GDM1 (cell line): ENCODE data around the gene POLR1B.
A peak's percentile ranks its signal among the peaks of the same experiment; 100 is the strongest.
"Not testable (repeated sequence)": the region's sequence is repeated elsewhere in the genome, so short reads cannot be mapped to it uniquely, and the experiment has no call there.

ENCODE experiments used
- DNase-seq: peaks from one replicate; lab custom pipeline; 2025; lab: John Stamatoyannopoulos, UW

The POLR1B gene

GRCh38 chr2:112540906-112541305, 1.4 kb upstream of the POLR1B start:
- no peak for DNase-seq

GRCh38 chr2:112541315-112542122, 746 bp upstream of the POLR1B start:
- DNase-seq: peak; percentile 76

- DNase-seq: no peak
Observed at GRCh38 chr2:112542984-112543661, 858 bp downstream of the POLR1B start.

- DNase-seq: no peak
Observed at GRCh38 chr2:112547333-112547732, 5.1 kb downstream of the POLR1B start.

GRCh38 chr2:112548980-112549379, 6.7 kb downstream of the POLR1B start:
- DNase-seq: no peak

GRCh38 chr2:112566104-112566503, 23.8 kb downstream of the POLR1B start:
- no peak for DNase-seq

GRCh38 chr2:112566508-112566907, 24.2 kb downstream of the POLR1B start:
- DNase-seq: not testable (repeated sequence)

GRCh38 chr2:112572005-112572404, 29.7 kb downstream of the POLR1B start:
- no peak for DNase-seq

GRCh38 chr2:112577756-112578155, 35.5 kb downstream of the POLR1B start:
- no peak for DNase-seq

- no peak for DNase-seq
Observed at GRCh38 chr2:112579241-112579640, 37.0 kb downstream of the POLR1B start.

GRCh38 chr2:112580084-112580483, 37.8 kb downstream of the POLR1B start:
- DNase-seq: no peak

- peak; percentile 24 for DNase-seq
Observed at GRCh38 chr2:112582314-112582746, 40.1 kb downstream of the POLR1B start.

GRCh38 chr2:112583497-112584133, 41.4 kb downstream of the POLR1B start:
- DNase-seq: no peak

GRCh38 chr2:112584134-112584890, 42.0 kb downstream of the POLR1B start, which contains the start of gene CHCHD5:
TSS of gene CHCHD5 (plus strand) at chr2:112584609. CDS start at chr2:112584648, 39 bp downstream.
- peak; percentile 82 for DNase-seq

- DNase-seq: no peak
Observed at GRCh38 chr2:112584891-112585250, 42.6 kb downstream of the POLR1B start.

GRCh38 chr2:112585400-112585799, 43.1 kb downstream of the POLR1B start:
- DNase-seq: no peak

- no peak for DNase-seq
Observed at GRCh38 chr2:112585873-112586464, 43.7 kb downstream of the POLR1B start.

- no peak for DNase-seq
Observed at GRCh38 chr2:112588611-112589045, 46.4 kb downstream of the POLR1B start.

- DNase-seq: no peak
Observed at GRCh38 chr2:112591413-112591812, 49.1 kb downstream of the POLR1B start.

GRCh38 chr2:112593736-112594135, 51.5 kb downstream of the POLR1B start:
- no peak for DNase-seq

- DNase-seq: no peak
Observed at GRCh38 chr2:112597537-112598322, 55.5 kb downstream of the POLR1B start.
